Right lobe of liver (tissue), 6 donors: Measurements from ENCODE around the gene ZRANB3. TPM values are rescaled to one million over a fixed set of nuclear protein-coding genes. Genes with fewer than 3 reads are reported as not detected.
"Not testable (repeated sequence)": the region's sequence is repeated elsewhere in the genome, so short reads cannot be mapped to it uniquely, and the experiment has no call there.

Experiments used
- ATAC-seq, 4 donors: fragments of 200-7000 bp; cut with Tn5 transposase; one replicate each; pipeline ENCODE4 v1.9.1; 2020; ENCODE audit warnings: mild to moderate bottlenecking in 4 of 4, moderate library complexity in 4 of 4
- DNase-seq, 3 donors: peaks; one replicate each; pipeline ENCODE4 v3.0.0-alpha.2; 2020
- H3K27ac ChIP-seq, 3 donors: fragments of 200-600 bp; one replicate each; pipeline ENCODE4 v1.8.0; 2022
- H3K27me3 ChIP-seq, 2 donors: fragments of 200-600 bp; one replicate each; pipeline ENCODE4 v1.8.0; 2022
- H3K36me3 ChIP-seq, 4 donors: fragments of 200-600 bp; sonication (generic) in 1 of 4; one replicate each; pipeline versions ENCODE4 v1.5.1 to v1.8.0; 2017 to 2022; ENCODE audit warnings: control low read depth in 1 of 4
- H3K4me1 ChIP-seq, 4 donors: fragments of 200-600 bp; sonication (generic) in 1 of 4; one replicate each; pipeline versions ENCODE4 v1.5.1 to v1.8.0; 2017 to 2022; ENCODE audit warnings: control low read depth in 1 of 4
- H3K4me3 ChIP-seq, 3 donors: fragments of 200-600 bp; one replicate each; pipeline ENCODE4 v1.8.0; 2022
- H3K9me3 ChIP-seq, 4 donors: fragments of 200-600 bp; sonication (generic) in 1 of 4; one replicate each; pipeline versions ENCODE4 v1.5.1 to v1.8.0; 2017 to 2022; ENCODE audit warnings: control low read depth in 1 of 4
- POLR2A ChIP-seq: fragments of 450-650 bp; IDR thresholded peaks from one replicate; pipeline ENCODE4 v1.6.1; 2017; ENCODE audit warnings: antibody characterized with exemption, mild to moderate bottlenecking
- WGBS: methylation state at CpG from one replicate; pipeline ENCODE4 v1.1.6; 2018; ENCODE audit warnings: low coverage, low lambda C conversion rate; ENCODE audit not compliant: insufficient coverage; ENCODE audit errors: missing lambda C conversion rate; 5-methylcytosine and 5-hydroxymethylcytosine counted together
- intact Hi-C, 2 donors: fragments of 100-400 bp; cut with DNase I; formaldehyde crosslinking; loops; one replicate each; pipeline versions ENCODE4 v1.11.2 to v1.14.1; 2022
- total RNA-seq, 6 experiments: library from RNA; depleted of rRNA in 2 of 6; stranded (reverse); fragments of >200 nt in 2 of 6; fragmentation: NEBNext Ultra II Directional in 3 of 6; extraction: Animal tissue kit (Norgen Biotek cat#: 25700) in 3 of 6; gene quantifications; one replicate each; pipeline versions ENCODE4 v1.1.0 to v1.2.4, GENCODE V29; 2016 to 2023
- TF ChIP-seq, protein P1 (sequence below), 4 donors: fragments of 200-600 bp in 3 of 4; fragments of 450-650 bp in 1 of 4; IDR thresholded peaks; one replicate each; pipeline versions ENCODE4 v1.5.1 to v1.8.0; 2016 to 2022; ENCODE audit warnings: antibody characterized with exemption in 4 of 4, mild to moderate bottlenecking in 2 of 4
- donor health status: DM: no; HTN: yes; CAD: no.
- donor health status: DM: no; HTN: no; CAD: no.
- donor health status: DM: no; HTN: no; CAD: no.
- donor health status: DM: no; HTN: yes; CAD: no.
- donor health status: DM: no; HTN: yes; CAD: no.

ZRANB3 gene
- total RNA-seq, 6 experiments from 2014 or later = 3.3 to 5.6 (median 4.0) TPM

DNA sequence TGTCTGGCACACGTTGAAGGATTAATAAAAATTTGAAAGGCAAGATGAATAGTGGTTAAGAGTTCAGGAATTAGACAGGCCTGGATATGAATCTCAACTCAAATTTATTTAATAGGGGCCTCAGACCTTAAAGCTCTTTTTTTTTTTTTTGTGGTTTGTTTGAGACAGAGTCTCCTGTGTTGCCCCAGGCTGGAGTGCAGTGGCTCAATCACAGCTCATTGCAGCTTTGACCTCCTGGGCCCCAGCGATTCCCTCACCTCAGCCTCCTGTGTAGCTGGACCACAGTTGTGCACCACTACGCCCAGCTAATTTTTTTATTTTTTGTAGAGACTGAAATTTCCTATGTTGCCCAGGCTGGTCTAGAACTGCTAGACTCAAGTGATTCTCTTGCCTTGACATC lies 3.0 kb downstream of the ZRANB3 start:
- H3K36me3 ChIP-seq = no peaks in the 10 kb centered on the region
- H3K27me3 ChIP-seq = no peaks in the 10 kb centered on the region
- no peak overlapping the region for H3K4me3 ChIP-seq
- H3K4me1 ChIP-seq = peaks cover 0 to 9% (median 0%) of the 10 kb centered on the region in 4 donors
- H3K27ac ChIP-seq = no peak overlapping the region
- TF ChIP-seq POLR2A = no peak
- TF ChIP-seq, protein P1, sequence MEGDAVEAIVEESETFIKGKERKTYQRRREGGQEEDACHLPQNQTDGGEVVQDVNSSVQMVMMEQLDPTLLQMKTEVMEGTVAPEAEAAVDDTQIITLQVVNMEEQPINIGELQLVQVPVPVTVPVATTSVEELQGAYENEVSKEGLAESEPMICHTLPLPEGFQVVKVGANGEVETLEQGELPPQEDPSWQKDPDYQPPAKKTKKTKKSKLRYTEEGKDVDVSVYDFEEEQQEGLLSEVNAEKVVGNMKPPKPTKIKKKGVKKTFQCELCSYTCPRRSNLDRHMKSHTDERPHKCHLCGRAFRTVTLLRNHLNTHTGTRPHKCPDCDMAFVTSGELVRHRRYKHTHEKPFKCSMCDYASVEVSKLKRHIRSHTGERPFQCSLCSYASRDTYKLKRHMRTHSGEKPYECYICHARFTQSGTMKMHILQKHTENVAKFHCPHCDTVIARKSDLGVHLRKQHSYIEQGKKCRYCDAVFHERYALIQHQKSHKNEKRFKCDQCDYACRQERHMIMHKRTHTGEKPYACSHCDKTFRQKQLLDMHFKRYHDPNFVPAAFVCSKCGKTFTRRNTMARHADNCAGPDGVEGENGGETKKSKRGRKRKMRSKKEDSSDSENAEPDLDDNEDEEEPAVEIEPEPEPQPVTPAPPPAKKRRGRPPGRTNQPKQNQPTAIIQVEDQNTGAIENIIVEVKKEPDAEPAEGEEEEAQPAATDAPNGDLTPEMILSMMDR (IDR thresholded peaks at IDR 0.05) = no peak
- 90% methylated on average over 3 of the region's 3 CpGs for WGBS
- DNase-seq (no peak), ATAC-seq (no peak)
- no peaks in the 10 kb centered on the region for H3K9me3 ChIP-seq
- intact Hi-C loops = no loop called here

DNA sequence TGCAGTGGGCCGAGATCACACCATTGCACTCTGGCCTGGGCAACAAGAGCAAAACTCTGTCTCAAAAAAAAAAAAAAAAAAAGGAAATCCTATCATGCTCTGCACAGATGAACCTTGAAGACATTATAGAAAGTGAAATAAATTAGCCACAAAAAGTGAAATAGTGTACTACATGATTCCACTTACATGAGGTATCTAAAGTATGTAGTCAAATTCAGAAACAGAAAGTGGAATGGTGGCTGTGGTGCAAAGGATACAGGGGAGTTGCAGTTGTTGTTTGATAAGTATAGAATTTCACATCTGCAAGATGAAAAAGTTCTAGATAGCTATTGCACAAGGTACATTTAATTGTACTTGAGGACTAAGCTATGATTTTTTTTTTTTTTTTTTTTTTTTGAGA lies 5.2 kb downstream of the ZRANB3 start:
- Histone ChIP-seq H3K36me3 (no peaks in the 10 kb centered on the region), H3K4me1 (no peaks in the 10 kb centered on the region), H3K4me3 (no peak overlapping the region), H3K9me3 (no peaks in the 10 kb centered on the region), H3K27me3 (no peaks in the 10 kb centered on the region), H3K27ac (no peak overlapping the region)
- DNase-seq (no peak), ATAC-seq (no peak)
- intact Hi-C loops = no loop called here
- no CpG with 5 or more reads among the region's 1 CpG for WGBS
- TF ChIP-seq, protein P1 (IDR thresholded peaks at IDR 0.05) = no peak
- no peak for TF ChIP-seq POLR2A

DNA sequence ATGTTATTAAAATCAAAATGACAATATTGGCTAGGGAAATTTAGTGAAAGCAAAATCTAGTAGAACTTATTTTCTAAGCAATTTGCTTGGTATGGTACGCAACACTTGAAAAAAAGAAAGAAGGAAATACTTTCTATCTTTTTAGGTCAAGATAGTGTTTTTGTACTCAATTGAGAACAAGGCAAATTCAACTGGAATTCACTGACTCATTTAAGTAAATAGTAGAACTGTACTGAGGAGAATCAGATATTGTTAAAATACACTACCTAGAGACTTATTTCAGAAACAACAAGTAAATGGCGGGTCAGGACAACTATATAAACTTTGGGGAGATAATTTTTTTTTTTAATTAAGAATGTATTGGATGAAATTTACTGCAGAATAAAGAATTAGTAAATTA lies 18.9 kb downstream of the ZRANB3 start:
- Histone ChIP-seq H3K36me3 (no peaks in the 10 kb centered on the region), H3K4me3 (no peak overlapping the region), H3K9me3 (no peaks in the 10 kb centered on the region), H3K4me1 (no peaks in the 10 kb centered on the region), H3K27ac (no peak overlapping the region), H3K27me3 (no peaks in the 10 kb centered on the region)
- no peak for ATAC-seq
- TF ChIP-seq, protein P1 (IDR thresholded peaks at IDR 0.05) = no peak
- intact Hi-C loops = no loop called here
- 86% methylated on average over 2 of the region's 2 CpGs for WGBS
- no peak for DNase-seq

DNA sequence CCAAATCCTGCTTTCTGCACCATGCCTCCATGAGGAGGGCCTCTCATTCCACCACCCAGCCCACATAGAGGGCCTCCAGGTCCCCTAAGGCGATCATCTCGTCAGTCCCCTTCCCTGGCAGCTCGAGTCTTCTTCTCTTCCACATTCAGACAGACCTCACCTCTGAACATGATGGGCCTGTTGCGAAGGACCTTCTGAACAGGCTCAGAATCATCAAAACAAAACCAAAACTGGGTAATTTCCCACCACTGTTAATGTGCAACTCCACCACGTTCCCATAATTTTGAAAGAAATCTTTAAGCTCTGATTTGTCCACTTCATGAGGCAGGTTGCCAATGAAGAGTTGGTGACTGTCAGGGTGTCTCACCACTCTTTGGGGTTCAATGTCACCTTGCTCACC lies 20.4 kb downstream of the ZRANB3 start:
- TF ChIP-seq, protein P1 (IDR thresholded peaks at IDR 0.05) = no peak
- no peak for TF ChIP-seq POLR2A
- 90% methylated on average over 5 of the region's 5 CpGs for WGBS
- Histone ChIP-seq H3K4me1 (no peaks in the 10 kb centered on the region), H3K4me3 (no peak overlapping the region), H3K27me3 (no peaks in the 10 kb centered on the region), H3K27ac (no peak overlapping the region), H3K9me3 (no peaks in the 10 kb centered on the region), H3K36me3 (no peaks in the 10 kb centered on the region)
- DNase-seq (no peak), ATAC-seq (no peak)
- intact Hi-C loops = no loop called here

DNA sequence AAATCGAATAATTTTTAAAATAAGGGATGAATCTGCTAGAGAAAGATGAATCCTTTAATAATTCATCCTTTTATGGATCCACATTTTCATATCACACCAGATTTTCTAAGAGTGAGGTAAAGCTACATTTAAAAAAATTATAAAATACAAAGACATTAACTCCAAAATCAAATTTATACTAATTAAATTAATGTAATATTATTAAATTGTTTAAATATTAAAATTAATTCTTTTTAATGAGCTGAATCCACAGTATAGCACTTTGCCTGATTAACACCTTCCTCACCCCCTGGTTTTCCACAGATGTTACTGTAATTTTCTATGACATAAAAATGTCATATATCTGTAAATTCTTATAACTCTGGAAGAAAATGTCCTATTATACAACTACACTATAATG lies 26.2 kb downstream of the ZRANB3 start:
- ATAC-seq (no peak), DNase-seq (no peak)
- Histone ChIP-seq H3K4me3 (no peak overlapping the region), H3K9me3 (no peaks in the 10 kb centered on the region), H3K36me3 (no peaks in the 10 kb centered on the region), H3K4me1 (no peaks in the 10 kb centered on the region), H3K27ac (no peak overlapping the region), H3K27me3 (no peaks in the 10 kb centered on the region)
- intact Hi-C loops = no loop called here
- WGBS = 83% methylated on average over 1 of the region's 1 CpG
- no peak for TF ChIP-seq POLR2A
- TF ChIP-seq, protein P1 (IDR thresholded peaks at IDR 0.05) = no peak

DNA sequence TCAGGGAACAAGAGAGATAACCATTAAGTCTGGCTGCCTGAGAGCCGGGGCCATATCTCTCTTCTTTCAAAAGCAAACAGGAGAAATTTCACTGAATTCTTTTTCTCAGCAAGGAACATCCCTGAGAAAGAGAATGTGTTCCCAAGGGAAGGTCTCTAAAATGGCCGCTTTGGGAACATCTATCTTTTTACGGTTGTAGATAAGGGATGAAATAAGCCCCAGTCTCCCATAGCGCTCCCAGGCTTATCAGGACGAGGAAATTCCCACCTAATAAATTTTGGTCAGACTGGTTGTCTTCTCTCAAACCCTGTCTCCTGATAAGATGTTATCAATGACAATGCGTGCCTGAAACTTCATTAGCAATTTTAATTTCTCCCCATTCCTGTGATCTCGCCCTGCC lies 32.4 kb downstream of the ZRANB3 start:
- 94% methylated on average over 6 of the region's 7 CpGs for WGBS
- intact Hi-C loops, H3K27ac ChIP-seq, ATAC-seq, H3K4me1 ChIP-seq, H3K4me3 ChIP-seq, H3K9me3 ChIP-seq, H3K27me3 ChIP-seq, DNase-seq, H3K36me3 ChIP-seq: not testable (repeated sequence)
